ENCODE data around the gene RNLS.

- no peak for TF ChIP-seq POLR2AphosphoS5 (IDR thresholded peaks at IDR 0.05; ENCODE audit: low read depth, low read length)
- TF ChIP-seq TAF1 (IDR thresholded peaks at IDR 0.05; ENCODE audit: borderline replicate concordance, low read depth, low read length), result no peak
- TF ChIP-seq POLR2A (IDR thresholded peaks at IDR 0.05; ENCODE audit: low read depth, low read length), result no peak
These were observed 355.0 kb downstream of the RNLS start for GRCh38 chr10:88228130-88228529.
